ENCODE measurements around the gene REV3L. TPM values are rescaled to one million over a fixed set of nuclear protein-coding genes. Genes with fewer than 3 reads are reported as not detected.

Gene REV3L
- total RNA-seq, 1 experiment from 2014 or later = 12.8 TPM

- TF ChIP-seq MAX (IDR thresholded peaks at IDR 0.05) (no peak), TCF7L2 (IDR thresholded peaks at IDR 0.05; ENCODE audit: borderline replicate concordance, extremely low read depth, insufficient read depth, insufficient read length) (no peak), POLR2AphosphoS5 (IDR thresholded peaks at IDR 0.05; ENCODE audit: low read depth, low read length) (no peak), SIN3A (IDR thresholded peaks at IDR 0.05; ENCODE audit: low read depth) (no peak), POLR2A (IDR thresholded peaks at IDR 0.05; ENCODE audit: borderline replicate concordance, extremely low read depth, insufficient read depth, insufficient read length) (no peak), FOSL1 (IDR thresholded peaks at IDR 0.05; ENCODE audit: low read depth) (no peak)
Measured at GRCh38 chr6:111381123-111381522, 101.9 kb downstream of the REV3L start (continued).

GRCh38 chr6:111379831-111380230, 103.2 kb downstream of the REV3L start:
- no peaks in the 10 kb centered on the region for H3K27me3 ChIP-seq (ENCODE audit: insufficient read depth, low read length)
- no peak overlapping the region for H3K27ac ChIP-seq (ENCODE audit: low read depth, low read length)
- H3K9ac ChIP-seq (ENCODE audit: low read length) = no peak overlapping the region
- ATAC-seq (no peak), DNase-seq (ENCODE audit: low read depth, low spot score) (no peak)
- H3K4me2 ChIP-seq (ENCODE audit: low read length) = no peak overlapping the region
- H4K20me1 ChIP-seq (ENCODE audit: insufficient read depth) = no peaks in the 10 kb centered on the region
- ChIA-PET CTCF (no interaction called here), POLR2A (no interaction called here), RAD21 (ENCODE audit: low non-redundant PET in 1 of 2, low total read pairs in 2 of 2, uncharacterized antibody in 2 of 2, unreplicated experiment in 2 of 2) (no interaction called here)
- H3K9me3 ChIP-seq (ENCODE audit: control insufficient read depth in 1 of 2, insufficient read depth in 1 of 2, low read depth in 1 of 2, low read length in 2 of 2) = no peaks in the 10 kb centered on the region
- H3K4me1 ChIP-seq (ENCODE audit: control insufficient read depth in 1 of 2, insufficient read depth in 2 of 2, low read length in 2 of 2) = no peaks in the 10 kb centered on the region
- no peak overlapping the region for H2AFZ ChIP-seq (ENCODE audit: low read depth, low read length, poor library complexity, severe bottlenecking)
- intact Hi-C loops (cut with micrococcal nuclease) = no loop called here
- H3K79me2 ChIP-seq (ENCODE audit: insufficient read depth, low read length) = no peaks in the 10 kb centered on the region
- peaks cover 9 to 12% of the 10 kb centered on the region in 2 experiments; a peak in 2 of 4 replicates for H3K36me3 ChIP-seq (ENCODE audit: control insufficient read depth in 1 of 2, insufficient read depth in 2 of 2, low read length in 2 of 2)
- no peaks in the 10 kb centered on the region for H3K9me2 ChIP-seq (ENCODE audit: insufficient read depth)
- H3K4me3 ChIP-seq (replicated peaks in 1 of 2; ENCODE audit: low read depth in 1 of 2, low read length in 2 of 2) = no peak overlapping the region
- no peak for TF ChIP-seq ELF1 (IDR thresholded peaks at IDR 0.05; ENCODE audit: borderline replicate concordance, low read depth)
- TF ChIP-seq SP1 (IDR thresholded peaks at IDR 0.05; ENCODE audit: low read depth) = no peak
- no peak for TF ChIP-seq CBX3 (IDR thresholded peaks at IDR 0.05; ENCODE audit: low read depth)
- TF ChIP-seq RAD21 (IDR thresholded peaks at IDR 0.05; ENCODE audit: low read depth) = no peak
- TF ChIP-seq EZH2 (IDR thresholded peaks at IDR 0.05) = no peak
- TF ChIP-seq YY1 (IDR thresholded peaks at IDR 0.05; ENCODE audit: extremely low read depth, insufficient replicate concordance, low read depth, low read length) = no peak
- no TSS peak for BruUV-seq (replicated peaks)
